ENCODE results near the gene P2RX4. TPM values are rescaled to one million over a fixed set of nuclear protein-coding genes. Genes with fewer than 3 reads are reported as not detected.
"Not testable (repeated sequence)": the region's sequence is repeated elsewhere in the genome, so short reads cannot be mapped to it uniquely, and the experiment has no call there.

P2RX4 gene
- total RNA-seq, 1 experiment from 2014 or later: 16.6 TPM

DNA sequence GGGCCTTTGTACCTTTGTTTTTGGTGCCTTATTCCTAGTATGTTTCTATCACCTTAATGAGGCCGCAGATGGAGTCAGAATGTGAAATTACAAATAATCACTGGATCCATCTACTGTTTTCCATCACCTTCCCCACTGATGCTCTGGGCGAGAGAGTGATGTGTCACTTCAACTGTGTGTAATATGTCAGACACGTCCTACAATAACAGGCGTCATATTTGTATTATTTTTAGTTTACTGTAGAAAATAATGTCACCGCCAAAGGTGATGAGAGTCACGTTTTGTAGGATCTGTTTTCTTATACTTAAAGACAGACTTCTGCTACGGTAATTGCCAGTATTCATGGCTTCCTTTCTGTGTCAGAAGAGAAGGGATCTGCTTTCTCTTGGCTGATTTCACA lies 22.4 kb upstream of the P2RX4 start:
- DNase-seq (ENCODE audit: extremely low read depth, low read depth): no peak

GRCh38 chr12:121188227-121188626 lies 21.7 kb upstream of the P2RX4 start:
- DNase-seq (ENCODE audit: extremely low read depth, low read depth): no peak

DNA sequence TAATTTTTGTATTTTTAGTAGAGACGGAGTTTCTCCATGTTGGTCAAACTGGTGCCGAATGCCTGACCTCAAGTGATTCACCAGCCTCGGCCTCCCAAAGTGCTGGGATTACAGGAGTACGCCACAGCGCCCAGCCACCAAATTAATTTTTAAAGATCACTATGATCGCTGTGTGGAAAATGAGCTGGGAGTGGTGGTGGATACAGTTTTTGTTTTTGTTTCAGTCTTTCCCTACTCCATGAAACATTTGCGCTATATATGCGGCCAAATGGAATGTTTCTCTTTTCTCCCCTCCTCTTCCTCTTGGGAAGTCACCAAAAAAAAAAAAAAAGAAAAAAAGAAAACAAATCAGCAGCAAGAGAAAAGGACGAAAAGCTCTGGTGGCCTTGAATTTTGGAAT lies 20.8 kb upstream of the P2RX4 start:
- DNase-seq (ENCODE audit: extremely low read depth, low read depth): no peak

- no peak for DNase-seq (ENCODE audit: extremely low read depth, low read depth)
Measured at GRCh38 chr12:121189619-121190155, 20.2 kb upstream of the P2RX4 start.

DNA sequence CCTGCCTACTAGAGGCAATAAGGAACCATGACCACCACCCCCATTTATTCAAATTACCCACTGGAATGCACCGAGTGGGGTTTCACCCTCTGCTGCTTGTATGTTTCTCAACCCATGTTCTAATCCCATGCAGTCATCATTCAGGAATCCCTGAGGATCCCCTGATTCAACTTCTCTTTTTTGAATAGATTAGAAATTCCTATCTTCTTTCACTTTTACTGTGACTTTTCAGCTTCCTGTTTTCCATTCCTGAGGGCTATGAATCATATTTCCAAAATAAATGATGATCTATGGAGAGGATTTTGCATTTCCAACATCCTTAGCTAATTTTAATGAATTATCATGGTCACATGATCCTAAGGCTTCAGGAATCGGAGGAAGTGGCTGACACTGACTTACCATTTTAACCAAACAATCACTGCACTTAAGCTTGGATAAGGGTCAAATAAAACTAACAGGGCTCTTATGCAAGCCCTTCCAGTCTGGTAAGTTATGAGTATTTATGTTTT lies 19.4 kb upstream of the P2RX4 start:
- no peak for DNase-seq (ENCODE audit: extremely low read depth, low read depth)

- no peak for DNase-seq (ENCODE audit: extremely low read depth, low read depth)
Measured at GRCh38 chr12:121191151-121191550, 18.8 kb upstream of the P2RX4 start.

- DNase-seq (ENCODE audit: extremely low read depth, low read depth): no peak
Measured at GRCh38 chr12:121196902-121197301, 13.0 kb upstream of the P2RX4 start.

- DNase-seq (ENCODE audit: extremely low read depth, low read depth): no peak
Measured at GRCh38 chr12:121198949-121199348, 11.0 kb upstream of the P2RX4 start.

DNA sequence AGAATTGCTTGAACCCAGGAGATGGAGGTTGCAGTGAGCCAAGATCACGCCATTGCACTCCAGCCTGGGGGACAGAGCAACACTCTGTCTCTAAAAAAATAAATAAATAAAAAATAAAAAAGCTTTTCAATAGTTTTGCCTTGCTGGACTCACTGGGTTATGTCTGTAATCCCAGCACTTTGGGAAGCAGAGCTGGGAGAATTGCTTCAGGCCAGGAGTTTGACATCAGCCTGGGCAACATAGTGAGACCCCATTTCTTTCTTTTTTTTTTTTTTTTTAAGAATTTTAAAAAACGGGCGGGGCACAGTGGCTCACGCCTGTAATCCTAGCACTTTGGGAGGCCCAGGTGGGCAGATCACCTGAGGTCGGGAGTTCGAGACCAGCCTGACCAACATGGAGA lies 8.8 kb upstream of the P2RX4 start:
- not testable (repeated sequence) for DNase-seq (ENCODE audit: extremely low read depth, low read depth)

DNA sequence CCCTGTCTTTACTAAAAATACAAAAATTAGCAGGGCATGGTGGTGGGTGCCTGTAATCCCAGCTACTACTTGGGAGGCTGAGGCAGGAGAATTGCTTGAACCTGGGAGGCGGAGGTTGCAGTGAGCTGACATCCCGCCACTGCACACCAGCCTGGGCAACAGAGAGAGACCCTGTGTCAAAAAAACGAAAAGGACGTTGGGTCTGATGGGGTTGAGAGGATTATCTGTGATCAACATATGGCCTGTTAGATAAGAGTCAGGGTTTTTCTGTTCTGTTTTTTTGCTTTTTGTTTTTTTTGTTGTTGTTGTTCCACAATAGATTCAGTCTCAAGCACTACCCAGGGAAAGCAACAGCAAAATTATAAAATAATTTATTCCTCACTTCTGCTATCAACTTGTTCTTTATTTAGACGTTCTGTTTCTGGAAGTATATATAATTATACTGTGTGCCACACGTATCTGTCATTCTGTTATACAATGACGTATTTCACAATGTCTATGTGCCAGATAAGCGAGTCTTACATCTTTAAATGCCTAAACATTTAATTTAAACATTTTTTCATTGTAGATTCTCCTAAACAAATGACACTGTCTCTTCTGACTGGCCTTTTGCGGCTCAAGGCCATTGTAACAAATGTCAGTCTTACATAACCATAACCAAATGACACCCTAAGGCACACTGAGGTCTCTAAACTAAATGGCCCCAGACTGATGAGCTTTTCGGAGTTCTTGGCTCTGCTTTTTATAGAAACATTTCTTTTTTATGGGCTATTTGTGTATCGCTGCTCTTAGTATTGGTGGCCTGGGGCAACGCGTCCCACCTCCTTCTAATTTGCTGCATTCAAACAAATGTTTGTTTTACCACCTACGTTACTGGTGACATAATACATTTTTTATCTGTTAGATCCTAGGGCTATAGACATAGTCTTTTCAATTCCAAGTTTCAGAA lies 7.2 kb upstream of the P2RX4 start:
- no peak for DNase-seq (ENCODE audit: extremely low read depth, low read depth)

DNA sequence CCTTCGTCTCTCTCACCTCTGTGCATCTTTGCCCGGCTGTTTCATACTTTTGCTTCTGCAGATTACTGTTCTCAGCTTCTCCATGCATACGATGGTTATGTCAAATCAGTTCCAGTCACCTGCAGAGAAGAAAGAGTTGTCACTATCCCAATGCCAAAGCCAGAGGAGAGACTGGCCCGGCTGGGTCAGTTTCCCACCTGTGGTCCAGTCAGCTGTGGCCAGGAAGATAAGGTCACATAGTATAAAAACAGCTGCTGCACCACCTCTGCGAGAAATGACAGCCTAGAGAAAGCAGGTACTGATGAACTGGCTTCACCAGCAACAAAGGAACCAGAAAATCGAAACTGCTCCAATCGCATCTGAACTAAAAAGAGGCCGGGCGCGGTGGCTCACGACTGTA lies 6.4 kb upstream of the P2RX4 start:
- no peak for DNase-seq (ENCODE audit: extremely low read depth, low read depth)

GRCh38 chr12:121205491-121205890 lies 4.4 kb upstream of the P2RX4 start:
- DNase-seq (ENCODE audit: extremely low read depth, low read depth): no peak

DNA sequence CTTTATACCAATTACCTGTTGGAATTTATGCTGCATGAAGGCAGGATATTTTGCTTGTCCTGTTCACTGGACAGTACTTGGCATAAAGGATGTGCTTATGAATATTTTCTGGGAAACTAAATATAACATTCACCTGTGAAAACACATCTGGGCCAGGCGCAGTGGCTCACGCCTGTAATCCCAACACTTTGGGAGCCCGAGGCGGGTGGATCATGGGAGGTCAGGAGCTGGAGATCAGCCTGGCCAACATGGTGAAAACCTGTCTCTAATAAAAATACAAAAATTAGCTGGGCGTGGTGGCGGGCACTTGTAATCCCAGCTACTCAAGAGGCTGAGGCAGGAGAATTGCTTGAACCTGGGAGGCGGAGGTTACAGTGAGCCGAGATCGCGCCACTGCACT lies 1.4 kb upstream of the P2RX4 start:
- DNase-seq (ENCODE audit: extremely low read depth, low read depth): not testable (repeated sequence)

DNA sequence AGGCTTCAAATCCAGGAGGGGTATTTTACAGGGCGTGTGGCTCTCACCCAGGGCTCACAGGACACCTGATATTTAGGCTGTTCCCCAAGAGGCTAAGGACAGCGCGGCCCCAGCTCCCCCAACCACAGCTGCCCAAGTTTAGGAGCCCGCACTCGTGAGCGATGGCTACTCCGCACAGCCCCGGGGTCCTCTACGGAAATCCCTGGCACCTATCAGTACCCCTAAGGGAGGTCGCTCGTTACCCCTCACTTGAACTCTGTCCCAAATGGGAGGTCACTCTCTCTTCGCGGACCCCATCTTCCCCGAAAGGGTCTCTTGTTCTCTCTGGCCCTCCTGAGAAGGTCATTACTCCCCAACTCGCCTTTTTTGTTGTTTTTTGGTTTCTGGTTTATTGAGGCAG lies 708 bp upstream of the P2RX4 start:
- DNase-seq (ENCODE audit: extremely low read depth, low read depth): no peak

- DNase-seq (ENCODE audit: extremely low read depth, low read depth): no peak
Measured at GRCh38 chr12:121212875-121213274, 2.9 kb downstream of the P2RX4 start.

- DNase-seq (ENCODE audit: extremely low read depth, low read depth): no peak
Measured at GRCh38 chr12:121214166-121214777, 4.3 kb downstream of the P2RX4 start.

GRCh38 chr12:121214855-121215745 lies 5.2 kb downstream of the P2RX4 start:
- peak; percentile 39 for DNase-seq (ENCODE audit: extremely low read depth, low read depth)

- no peak for DNase-seq (ENCODE audit: extremely low read depth, low read depth)
Measured at GRCh38 chr12:121216102-121216501, 6.2 kb downstream of the P2RX4 start.

GRCh38 chr12:121217063-121217462 lies 7.1 kb downstream of the P2RX4 start:
- no peak for DNase-seq (ENCODE audit: extremely low read depth, low read depth)

DNA sequence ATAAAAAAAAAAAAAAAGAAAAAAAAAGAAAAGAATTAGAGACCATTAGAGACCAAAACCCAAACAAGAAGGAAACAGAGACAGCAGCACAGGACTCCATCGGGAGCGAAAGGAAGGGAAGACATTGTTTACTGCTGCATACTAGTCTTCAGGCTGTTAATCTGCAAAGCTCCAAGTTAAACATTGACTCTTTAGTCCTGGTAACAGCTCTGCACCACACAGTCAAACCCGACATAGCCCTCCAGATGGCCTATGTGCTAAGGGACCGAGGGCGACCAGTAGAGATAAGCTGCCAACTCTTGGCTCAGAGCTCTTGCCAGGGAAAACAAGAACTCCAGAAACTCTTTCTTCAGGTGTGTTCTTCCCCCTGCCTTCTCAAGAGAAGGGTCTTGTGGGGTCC lies 7.8 kb downstream of the P2RX4 start:
- no peak for DNase-seq (ENCODE audit: extremely low read depth, low read depth)

Data from NCI-H460 (cell line).